Right lobe of liver (tissue), 4 donors: ENCODE results near the gene RPGRIP1L.

ENCODE experiments used
- POLR2A ChIP-seq: fragments of 450-650 bp; IDR thresholded peaks from one replicate; pipeline ENCODE4 v1.6.1; 2017; ENCODE audit warnings: antibody characterized with exemption, mild to moderate bottlenecking
- TF ChIP-seq, protein P1 (sequence below), 4 donors: fragments of 200-600 bp in 3 of 4; fragments of 450-650 bp in 1 of 4; IDR thresholded peaks; one replicate each; pipeline versions ENCODE4 v1.5.1 to v1.8.0; 2016 to 2022; ENCODE audit warnings: antibody characterized with exemption in 4 of 4, mild to moderate bottlenecking in 2 of 4
- donor health status: DM: no; HTN: no; CAD: no.
- donor health status: DM: no; HTN: no; CAD: no.
- donor health status: DM: no; HTN: yes; CAD: no.

DNA sequence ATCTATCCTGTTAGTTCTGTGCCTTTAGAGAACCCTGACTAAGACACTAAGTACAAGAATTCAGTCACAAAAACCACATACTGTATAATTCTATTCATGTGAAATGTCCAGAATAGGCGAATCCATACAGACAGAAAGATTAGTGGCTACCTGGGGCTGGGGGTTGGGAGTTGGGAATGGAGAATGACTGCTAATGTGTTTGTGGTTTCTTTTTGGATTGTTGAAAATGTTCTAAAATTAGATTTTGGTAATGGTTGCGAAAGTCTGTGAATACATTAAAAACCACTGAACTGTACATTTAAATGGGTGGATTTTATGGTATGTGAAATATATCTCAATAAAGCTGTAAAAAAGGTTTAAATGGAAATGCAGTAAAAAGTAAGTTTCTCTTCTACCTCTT lies 120.3 kb downstream of the RPGRIP1L start:
- TF ChIP-seq, protein P1, sequence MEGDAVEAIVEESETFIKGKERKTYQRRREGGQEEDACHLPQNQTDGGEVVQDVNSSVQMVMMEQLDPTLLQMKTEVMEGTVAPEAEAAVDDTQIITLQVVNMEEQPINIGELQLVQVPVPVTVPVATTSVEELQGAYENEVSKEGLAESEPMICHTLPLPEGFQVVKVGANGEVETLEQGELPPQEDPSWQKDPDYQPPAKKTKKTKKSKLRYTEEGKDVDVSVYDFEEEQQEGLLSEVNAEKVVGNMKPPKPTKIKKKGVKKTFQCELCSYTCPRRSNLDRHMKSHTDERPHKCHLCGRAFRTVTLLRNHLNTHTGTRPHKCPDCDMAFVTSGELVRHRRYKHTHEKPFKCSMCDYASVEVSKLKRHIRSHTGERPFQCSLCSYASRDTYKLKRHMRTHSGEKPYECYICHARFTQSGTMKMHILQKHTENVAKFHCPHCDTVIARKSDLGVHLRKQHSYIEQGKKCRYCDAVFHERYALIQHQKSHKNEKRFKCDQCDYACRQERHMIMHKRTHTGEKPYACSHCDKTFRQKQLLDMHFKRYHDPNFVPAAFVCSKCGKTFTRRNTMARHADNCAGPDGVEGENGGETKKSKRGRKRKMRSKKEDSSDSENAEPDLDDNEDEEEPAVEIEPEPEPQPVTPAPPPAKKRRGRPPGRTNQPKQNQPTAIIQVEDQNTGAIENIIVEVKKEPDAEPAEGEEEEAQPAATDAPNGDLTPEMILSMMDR (IDR thresholded peaks at IDR 0.05): no peak
- TF ChIP-seq POLR2A: no peak
